H1 (cell line): ENCODE measurements around the gene BMF. TPM values are rescaled to one million over a fixed set of nuclear protein-coding genes. Genes with fewer than 3 reads are reported as not detected.

Experiments used
- BCL11A ChIP-seq, 2 experiments: IDR thresholded peaks; one replicate each; pipeline ENCODE4 v1.6.1; 2011; ENCODE audit warnings: low read depth in 2 of 2, low read length in 2 of 2, mild to moderate bottlenecking in 2 of 2
- KDM1A ChIP-seq: fragments of 200-600, 300-600 bp; sonication (generic); IDR thresholded peaks from 2 replicates; pipeline ENCODE4 v1.7.1; 2016; ENCODE audit warnings: mild to moderate bottlenecking, low read length, borderline replicate concordance
- POU5F1 ChIP-seq: IDR thresholded peaks from 2 replicates; pipeline ENCODE4 v1.6.1; 2011; ENCODE audit warnings: low read depth, mild to moderate bottlenecking, low read length, moderate library complexity
- polyA plus RNA-seq, 7 experiments: library from polyadenylated mRNA; depleted of rRNA in 3 of 7; stranded (reverse) in 5 of 7; unstranded in 2 of 7; fragments of >200 nt in 5 of 7; fragments of 200-250 nt in 2 of 7; gene quantifications; 1 replicate in 5 of 7; 2 replicates in 1 of 7; 4 replicates in 1 of 7; pipeline versions ENCODE4 v1.2.1 to v1.2.3, GENCODE V29; 2011 to 2013; ENCODE audit warnings: missing spikeins in 2 of 7, mixed read lengths in 2 of 7
- total RNA-seq: library from RNA; stranded (reverse); fragmentation: NEBNext Ultra II Directional; extraction: Animal tissue kit (Norgen Biotek cat#: 25700); gene quantifications from 2 replicates; pipeline ENCODE4 v1.2.1, GENCODE V29; 2021

Gene BMF
- total and polyA plus RNA-seq, 2 of the 8 experiments (the other 6 are each of a cell fraction or from before 2014, with no cell fraction given) = 21.2 to 24.2 TPM

- no peak for TF ChIP-seq BCL11A (IDR thresholded peaks at IDR 0.05; ENCODE audit: low read depth in 2 of 2, low read length in 2 of 2)
- TF ChIP-seq KDM1A = no peak
- no peak for TF ChIP-seq POU5F1
These were observed 38.0 kb downstream of the BMF start (continued) for GRCh38 chr15:40070608-40071218.
